Measurements from ENCODE around the gene IGFALS.
A peak's percentile ranks its signal among the peaks of the same experiment; 100 is the strongest.

IGFALS gene

DNA sequence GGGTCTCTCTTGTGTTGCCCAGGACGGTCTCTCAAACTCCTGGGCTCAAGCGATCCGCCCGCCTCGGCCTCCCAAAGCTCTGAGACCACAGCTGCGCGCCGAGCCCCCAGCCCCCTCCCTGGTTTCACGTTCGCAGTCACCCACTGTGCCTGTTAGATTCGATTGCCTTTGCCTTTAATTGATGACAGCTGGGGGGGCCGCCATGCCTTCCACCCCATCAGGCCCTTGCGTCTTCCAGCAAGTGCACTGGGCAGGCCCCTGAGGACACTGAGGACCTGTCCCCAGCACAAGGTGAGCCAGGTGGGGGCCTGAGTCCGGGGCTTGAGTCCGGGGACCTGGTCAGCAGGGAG, 3.3 kb downstream of the IGFALS start:
- DNase-seq (ENCODE audit: low spot score) = no peak

GRCh38 chr16:1789643-1790045, 3.9 kb downstream of the IGFALS start:
- DNase-seq (ENCODE audit: low spot score) = no peak

DNA sequence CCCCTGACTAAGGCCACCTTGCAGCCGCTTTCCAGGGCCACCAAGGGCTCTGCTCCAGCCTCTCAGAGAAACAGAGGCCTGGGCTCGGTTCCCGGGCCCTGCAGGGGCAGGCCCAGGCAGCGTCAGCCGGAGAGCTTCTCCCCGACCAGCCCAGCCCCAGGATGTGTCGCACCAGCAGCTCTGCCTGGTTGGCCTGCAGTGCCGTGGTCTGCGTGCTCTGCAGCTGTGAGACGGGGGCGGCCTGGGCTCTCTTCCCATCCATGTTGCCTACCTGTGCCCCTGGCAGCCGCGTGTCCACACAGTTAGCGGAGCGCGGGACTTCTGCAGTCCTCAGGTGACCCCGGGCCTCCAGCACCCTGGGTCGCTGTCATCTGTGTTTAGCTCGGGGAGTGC, 4.8 kb downstream of the IGFALS start:
- DNase-seq (ENCODE audit: low spot score) = no peak

DNA sequence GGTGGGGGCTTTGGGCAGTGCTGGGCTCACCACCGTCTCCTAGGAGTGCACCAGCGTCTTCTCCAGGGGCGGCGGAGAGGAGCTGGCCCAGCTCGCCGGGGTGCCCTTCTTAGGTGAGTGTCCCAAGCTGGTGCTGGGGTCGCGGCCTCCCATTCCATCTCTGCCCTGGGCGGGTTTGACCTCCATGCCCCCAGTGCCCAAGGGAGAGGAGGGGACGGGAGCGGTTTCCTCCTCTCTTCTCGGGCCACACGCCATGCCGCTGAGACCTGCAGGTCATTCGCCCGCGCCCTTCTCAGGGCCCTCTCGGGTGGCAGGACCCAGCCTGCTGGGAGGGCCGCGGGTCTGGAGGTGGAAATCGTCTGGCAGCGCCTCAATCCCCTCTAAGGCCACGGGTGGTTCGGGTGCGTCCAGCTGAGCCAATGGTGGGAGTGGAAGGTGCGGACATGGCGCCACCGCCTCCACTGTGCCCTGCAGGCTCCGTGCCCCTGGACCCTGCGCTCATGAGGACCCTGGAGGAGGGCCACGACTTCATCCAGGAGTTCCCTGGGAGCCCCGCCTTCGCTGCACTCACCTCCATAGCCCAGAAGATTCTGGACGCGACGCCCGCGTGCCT, 5.3 kb downstream of the IGFALS start:
- no peak for DNase-seq (ENCODE audit: low spot score)

DNA sequence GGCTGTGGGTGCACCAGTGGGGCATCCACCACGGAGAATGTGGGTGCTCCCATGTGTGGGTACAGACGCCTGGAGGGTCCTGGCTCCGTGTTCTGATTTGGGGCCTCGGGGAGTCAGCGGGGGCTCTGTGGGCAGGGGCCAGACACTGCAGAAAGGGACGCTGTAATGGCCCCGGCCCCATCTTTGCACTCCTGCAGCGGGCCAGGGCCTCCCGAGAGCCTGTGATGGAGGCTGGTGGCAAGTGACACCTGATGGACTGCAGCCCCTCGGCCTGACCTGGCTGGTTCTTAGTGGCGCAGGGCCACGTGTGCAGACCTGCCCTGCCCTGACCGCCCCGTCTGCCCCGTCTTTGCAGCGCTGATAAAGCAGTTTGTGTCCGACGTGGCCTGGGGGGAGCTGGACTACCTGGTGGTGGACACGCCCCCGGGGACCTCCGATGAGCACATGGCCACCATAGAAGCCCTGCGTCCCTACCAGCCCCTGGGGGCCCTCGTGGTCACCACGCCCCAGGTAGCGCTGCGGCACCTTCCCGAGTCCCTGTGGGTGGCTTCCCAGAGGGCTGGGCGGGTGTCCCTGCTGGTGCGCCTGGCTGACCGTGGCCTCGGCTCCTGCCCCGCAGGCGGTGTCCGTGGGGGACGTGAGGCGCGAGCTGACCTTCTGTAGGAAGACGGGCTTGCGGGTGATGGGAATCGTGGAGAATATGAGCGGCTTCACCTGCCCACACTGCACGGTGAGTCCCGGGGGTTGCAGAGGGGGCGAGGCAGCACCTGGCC, 6.0 kb downstream of the IGFALS start:
- DNase-seq (ENCODE audit: low spot score) = no peak

DNA sequence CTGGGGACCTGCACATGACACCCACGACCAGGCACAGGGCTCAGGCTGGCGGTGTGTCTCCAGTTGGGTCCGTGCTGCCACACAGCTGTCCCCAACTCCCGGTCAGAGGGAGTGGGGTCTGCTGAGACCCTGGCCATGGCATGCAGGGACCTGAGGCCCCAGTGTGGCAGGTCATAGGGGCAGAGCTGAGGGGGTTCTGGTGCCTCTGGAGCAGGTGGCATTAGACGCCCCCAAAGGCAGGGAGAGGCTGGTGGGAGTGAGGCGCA, 6.5 kb downstream of the IGFALS start:
- no peak for DNase-seq (ENCODE audit: low spot score)

- no peak for DNase-seq (ENCODE audit: low spot score)
Observed at GRCh38 chr16:1786242-1787055, 7.1 kb downstream of the IGFALS start.

DNA sequence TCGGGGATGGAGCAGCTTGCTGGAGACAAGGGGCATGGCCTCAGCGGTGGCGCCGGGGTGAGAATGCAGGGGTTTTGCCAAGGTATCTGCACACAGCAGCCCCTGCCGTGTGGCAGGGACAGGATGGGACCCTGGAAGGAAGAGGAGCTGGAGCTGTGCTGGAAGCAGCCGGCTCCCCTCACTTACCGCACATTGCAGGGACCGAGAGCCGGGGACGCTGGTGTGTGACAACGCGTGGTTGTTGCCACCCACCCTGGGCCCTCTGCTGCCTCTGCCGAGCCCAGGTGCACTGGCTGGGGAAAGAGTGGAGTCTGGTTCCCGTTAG, 7.7 kb downstream of the IGFALS start:
- no peak for DNase-seq (ENCODE audit: low spot score)

- no peak for DNase-seq (ENCODE audit: low spot score)
Observed at GRCh38 chr16:1784977-1785845, 8.3 kb downstream of the IGFALS start.

GRCh38 chr16:1782408-1783264, 10.9 kb downstream of the IGFALS start, which contains the start of the genes NUBP2 and SPSB3:
Gene NUBP2, plus strand, starts transcription at chr16:1782960. Its CDS starts 61 bp downstream, at chr16:1783021.
Gene SPSB3, minus strand, starts transcription at chr16:1782571. Its CDS starts 1,088 bp downstream, at chr16:1781483.
- DNase-seq (ENCODE audit: low spot score) = peak; percentile 99

DNA sequence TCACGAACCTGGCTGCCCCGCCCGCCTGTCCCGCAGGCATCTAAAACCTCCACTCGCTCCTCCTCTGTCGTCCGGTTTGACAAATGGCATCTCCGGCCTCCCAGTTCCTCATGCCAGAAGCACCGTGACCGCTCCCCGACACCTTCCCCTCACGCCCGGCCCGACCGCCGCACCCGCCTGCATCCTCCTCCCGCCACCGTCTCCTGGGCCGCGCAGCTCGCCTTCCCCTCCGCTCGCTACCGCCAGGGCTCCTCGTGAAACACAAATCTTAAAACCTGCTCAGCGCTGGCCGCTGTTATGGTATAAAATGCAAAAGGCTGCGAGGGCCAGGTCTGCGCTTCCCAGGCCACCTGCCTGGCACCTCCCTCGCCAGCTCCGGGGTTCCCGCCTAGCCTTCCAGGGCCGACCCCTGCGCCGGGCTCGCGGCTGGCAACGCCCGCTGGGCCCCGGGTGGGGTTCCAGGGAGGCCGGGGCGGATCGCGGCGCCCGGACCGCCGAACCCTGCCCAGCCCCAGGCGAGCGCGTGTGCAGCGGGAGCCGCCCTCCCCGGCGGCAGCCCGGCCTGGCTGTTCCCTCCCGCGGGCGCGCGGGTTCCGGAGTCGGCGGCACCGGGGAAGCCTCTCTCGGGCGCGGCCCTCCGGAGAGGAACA, 11.6 kb downstream of the IGFALS start:
- DNase-seq (ENCODE audit: low spot score) = peak; percentile 50

- DNase-seq (ENCODE audit: low spot score) = no peak
Observed at GRCh38 chr16:1781254-1781653, 12.3 kb downstream of the IGFALS start.

DNA sequence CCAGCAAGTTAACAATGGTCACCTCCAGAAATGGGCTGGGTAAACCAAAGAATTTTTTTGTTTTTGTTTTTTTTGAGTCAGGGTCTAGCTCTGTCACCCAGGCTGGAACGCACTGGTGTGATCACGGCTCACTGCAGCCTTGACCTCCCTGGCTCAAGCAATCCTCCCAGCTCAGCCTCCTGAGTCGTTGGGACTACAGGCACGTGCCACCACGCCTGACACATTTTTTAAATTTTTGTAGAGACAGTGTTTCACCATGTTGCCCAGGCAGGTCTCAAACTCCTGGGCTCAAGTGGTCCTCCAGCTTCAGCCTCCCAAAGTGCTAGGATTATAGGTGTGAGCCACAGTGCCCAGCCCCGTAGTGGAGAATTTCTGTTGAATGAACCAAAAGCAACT, 12.8 kb downstream of the IGFALS start:
- DNase-seq (ENCODE audit: low spot score) = no peak

- DNase-seq (ENCODE audit: low spot score) = no peak
Observed at GRCh38 chr16:1779741-1780676, 13.5 kb downstream of the IGFALS start.

DNA sequence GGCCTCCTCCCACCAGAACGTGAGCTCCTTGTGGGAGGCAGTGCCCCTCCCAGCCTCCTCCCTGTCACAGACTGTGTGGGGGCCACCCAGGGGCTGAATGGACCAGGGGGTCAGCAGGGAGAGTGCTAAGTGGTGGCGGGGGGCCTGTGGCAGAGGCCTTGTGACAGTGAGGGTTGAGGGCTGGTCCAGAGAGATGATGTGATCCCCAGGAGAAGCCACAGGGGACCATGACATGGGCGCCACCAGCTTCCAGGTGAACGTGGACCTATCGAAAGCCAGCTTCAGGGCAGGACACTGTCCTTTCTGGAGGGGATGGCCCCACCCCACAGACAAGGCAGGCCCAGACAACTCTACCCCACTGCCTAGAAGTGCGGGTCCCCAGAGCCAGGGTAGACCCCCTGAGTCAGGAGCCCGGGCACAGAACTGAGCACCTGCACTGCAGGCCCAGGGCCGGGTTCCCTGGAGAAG, 14.2 kb downstream of the IGFALS start:
- no peak for DNase-seq (ENCODE audit: low spot score)

DNA sequence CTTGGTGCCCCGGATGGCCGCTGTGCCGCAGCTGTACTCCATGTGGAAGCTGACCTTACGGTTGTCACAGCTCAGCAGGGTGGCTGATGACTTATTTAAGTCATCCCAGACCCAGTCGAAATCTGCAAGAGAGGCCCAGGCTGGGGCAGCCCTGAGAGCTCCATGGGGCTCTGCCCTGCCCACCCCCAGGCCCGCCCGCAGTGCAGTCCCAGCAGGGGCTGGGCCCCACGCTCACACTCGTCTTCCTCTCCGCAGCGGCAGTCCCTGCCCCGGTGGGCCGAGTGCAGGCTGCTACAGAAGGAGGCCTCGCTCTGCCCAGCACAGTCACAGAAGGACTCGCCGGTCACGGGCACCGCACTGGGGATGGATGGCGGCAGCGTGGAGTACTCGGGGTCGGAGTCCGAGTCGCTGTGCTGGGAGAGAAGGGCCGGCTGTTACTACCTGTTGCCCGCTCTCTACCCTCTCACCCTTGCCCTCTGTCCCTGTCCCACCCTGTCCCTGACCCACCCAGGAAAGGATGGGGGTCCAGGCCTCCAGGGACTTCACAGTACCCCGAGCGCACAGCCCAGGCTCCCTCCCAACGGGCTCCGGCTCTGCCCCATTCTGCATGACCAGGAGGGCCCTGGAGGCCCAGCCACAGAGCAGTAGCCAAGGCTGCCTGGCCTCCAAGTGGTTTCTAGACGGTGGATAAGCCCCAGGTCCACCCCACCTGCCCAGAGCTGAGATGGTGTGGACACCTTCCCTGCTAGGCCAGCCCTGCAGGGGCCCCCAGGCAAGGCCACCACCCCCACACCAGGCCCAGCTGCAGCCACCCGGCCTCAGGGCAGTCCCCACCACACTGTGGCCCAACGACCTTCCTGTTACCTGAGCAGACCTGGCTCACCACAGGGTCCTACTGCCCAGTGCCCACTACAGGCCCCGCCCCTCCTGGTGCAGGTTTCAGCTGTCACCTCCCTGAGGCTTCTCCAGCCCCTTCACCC, 15.0 kb downstream of the IGFALS start:
- DNase-seq (ENCODE audit: low spot score) = no peak

GRCh38 chr16:1777375-1778199, 15.9 kb downstream of the IGFALS start:
- DNase-seq (ENCODE audit: low spot score) = no peak

- no peak for DNase-seq (ENCODE audit: low spot score)
Observed at GRCh38 chr16:1776991-1777374, 16.5 kb downstream of the IGFALS start.

Data from germinal center (tissue), 1 donor.